Ecto neural progenitor cell (in vitro differentiated cells): ENCODE results near the gene EXT2.
A peak's percentile ranks its signal among the peaks of the same experiment; 100 is the strongest.

ENCODE experiments used
- DNase-seq: peaks from one replicate; pipeline ENCODE4 v3.0.0-alpha.2; 2018; ENCODE audit warnings: low spot score

Gene EXT2

DNA sequence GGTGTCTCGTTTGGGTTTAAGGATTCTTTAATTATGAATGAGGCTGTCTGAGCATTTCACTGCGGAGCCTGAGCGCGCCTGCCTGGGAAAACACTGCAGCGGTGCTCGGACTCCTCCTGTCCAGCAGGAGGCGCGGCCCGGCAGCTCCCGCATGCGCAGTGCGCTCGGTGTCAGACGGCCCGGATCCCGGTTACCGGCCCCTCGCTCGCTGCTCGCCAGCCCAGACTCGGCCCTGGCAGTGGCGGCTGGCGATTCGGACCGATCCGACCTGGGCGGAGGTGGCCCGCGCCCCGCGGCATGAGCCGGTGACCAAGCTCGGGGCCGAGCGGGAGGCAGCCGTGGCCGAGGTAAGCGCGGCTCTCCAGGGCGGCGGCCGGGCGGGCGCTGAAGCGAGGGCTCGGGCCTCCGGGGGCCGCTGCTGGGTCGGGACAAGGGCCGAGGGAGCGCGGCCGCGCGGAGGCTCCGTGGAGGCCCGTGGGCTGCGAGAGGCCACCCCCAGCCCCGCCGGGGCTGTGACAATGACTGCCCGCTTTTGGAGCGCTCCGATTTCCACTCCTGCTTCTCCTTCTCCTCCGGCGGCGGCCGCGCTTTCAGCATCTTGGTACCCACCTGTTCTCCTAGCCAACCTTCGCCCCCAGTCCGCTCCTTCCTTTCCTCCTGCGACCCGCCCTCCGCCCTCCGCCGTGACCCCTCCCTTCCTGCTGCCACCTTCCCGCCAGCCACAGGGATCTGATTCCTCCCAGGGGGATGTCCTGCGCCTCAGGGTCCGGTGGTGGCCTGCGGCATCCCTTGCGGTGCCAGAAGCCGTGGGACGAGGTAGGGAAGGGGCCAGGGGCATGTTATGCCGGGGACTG, at the start of gene EXT2:
TSS of gene EXT2 (plus strand) at position 173 of the 854 bp plus-strand sequence. CDS start 12,035 bp downstream, outside the sequence.
- DNase-seq, result peak; percentile 94

DNA sequence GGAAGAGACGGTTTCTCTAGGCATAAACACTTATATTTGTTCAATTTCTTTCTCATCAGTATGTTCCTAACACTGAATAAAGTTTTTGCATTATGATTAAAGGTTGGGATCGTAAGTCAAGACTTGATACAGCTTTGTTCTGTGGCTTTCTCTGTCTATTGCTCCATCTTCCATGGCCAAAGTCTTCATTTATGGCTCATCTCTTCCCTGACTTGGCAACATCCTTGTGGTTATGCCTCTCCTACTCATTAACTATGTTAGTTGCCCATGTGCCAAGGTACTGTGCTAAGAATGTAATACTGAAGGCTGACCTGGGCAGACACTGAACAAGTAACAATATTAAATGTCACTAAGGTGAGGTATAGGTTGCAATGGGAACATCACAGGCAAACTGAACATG, 49.3 kb upstream of the EXT2 start:
- DNase-seq, result peak; percentile 2

DNA sequence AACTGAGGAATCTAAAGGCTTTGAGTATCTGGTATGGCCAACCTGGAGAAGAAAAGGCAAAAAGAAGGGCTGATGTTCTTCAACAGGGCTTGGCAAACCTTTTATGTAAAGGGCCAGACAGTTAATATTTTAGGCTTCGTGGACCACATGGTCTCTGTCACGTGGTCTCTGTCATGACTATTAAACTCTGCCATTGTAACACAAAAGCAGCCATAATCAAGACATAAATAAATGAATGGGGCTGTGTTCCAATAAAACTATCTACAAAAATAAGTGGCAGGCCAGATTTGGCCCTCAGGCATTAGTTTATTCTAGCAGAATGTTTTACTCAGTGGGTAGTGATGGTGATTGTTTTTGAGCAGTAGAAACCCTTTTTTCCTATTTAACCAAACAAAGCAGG, 48.2 kb upstream of the EXT2 start:
- peak; percentile 3 for DNase-seq

DNA sequence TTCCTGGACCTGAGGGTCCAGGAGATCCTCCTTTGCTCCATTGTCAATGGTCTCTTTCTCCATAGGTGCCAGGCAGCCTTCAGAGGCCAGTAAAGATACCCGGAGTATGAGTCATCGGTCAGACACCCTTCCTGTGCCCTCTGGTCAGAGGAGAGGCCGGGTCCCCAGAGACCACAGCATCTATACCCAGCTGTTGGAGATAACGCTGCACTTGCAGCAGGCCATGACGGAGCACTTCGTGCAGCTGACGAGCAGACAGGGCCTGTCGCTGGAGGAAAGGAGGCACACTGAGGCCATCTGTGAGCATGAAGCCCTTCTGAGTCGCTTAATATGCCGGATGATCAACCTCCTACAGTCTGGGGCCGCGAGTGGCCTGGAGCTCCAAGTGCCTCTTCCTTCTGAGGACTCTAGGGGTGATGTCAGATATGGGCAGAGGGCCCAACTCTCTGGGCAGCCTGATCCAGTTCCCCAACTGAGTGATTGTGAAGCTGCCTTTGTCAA, 47.5 kb upstream of the EXT2 start, which contains the start of gene ACCSL:
TSS of gene ACCSL (plus strand) at position 51 of the 501 bp plus-strand sequence. CDS start at position 107, 56 bp downstream.
- peak; percentile 25 for DNase-seq

DNA sequence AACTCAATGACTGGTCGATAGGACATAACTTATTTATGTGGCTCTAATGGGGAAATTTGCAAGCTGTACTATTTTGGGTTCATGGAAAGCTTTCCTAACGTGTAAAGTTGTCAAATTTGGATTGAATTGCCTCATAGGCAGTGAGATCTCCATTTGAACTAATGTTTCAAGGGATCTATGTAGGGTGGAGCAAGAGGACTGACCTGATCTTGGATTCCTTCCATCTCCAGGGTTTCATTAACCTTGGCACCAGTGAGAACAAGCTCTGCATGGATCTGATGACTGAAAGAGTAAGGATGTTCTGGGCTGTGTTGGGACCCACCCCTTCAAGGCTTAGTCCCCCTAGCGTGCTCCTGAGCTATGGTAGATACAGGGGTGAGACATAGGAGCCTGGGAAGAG, 45.6 kb upstream of the EXT2 start:
- no peak for DNase-seq

DNA sequence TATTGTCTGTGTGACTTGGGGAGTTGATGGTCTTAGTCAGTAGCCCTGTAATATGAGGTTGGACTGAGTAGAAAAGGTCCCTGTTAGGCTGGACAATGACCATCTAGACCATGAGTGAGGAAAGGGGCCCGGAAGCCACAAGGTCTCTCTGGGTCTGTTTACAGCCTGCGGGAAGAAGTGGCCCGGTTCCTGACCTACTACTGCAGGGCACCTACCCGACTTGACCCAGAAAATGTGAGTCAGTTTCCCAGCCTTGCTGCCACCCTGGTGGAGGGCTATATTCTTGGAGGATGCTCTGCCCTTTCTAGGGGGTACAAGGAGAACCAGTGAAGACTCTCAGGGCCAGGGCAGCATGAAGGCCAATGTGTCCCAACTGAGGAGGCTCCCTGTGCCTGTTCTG, 44.3 kb upstream of the EXT2 start:
- no peak for DNase-seq

DNA sequence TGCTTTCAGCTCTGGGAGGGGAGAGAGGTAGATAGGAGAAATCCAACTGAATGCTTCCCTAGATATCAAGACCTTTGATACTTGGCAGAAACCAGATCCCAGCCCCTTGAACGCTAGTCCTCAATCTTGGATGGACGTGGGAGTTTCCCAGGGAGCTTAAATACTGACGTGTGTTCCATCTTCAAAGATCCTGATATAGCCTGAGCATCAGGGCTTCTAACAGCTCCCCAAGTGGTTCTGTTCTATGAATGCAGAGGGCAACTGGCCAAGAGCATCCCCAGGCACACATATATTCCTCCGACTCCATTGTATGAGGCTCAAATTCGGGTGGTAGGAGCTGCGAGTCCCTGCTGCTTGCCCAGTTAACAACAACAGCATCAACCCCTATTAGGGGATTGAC, 38.1 kb upstream of the EXT2 start:
- DNase-seq, result no peak

DNA sequence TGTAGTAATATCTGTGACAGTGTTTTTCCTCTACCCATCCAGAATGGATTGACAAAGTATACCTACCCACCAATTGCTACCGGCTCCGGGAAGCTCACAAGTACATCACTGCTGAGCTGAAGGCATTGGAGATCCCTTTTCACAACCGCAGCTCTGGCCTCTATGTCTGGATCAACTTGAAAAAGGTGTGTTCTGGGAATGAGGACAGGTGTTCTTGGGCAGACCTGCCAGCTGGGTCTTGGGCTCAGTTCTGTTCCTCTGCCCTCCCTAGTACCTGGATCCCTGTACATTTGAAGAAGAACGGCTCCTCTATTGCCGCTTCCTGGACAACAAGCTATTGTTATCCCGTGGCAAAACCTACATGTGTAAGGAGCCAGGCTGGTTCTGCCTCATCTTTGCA, 37.2 kb upstream of the EXT2 start:
- DNase-seq, result no peak

DNA sequence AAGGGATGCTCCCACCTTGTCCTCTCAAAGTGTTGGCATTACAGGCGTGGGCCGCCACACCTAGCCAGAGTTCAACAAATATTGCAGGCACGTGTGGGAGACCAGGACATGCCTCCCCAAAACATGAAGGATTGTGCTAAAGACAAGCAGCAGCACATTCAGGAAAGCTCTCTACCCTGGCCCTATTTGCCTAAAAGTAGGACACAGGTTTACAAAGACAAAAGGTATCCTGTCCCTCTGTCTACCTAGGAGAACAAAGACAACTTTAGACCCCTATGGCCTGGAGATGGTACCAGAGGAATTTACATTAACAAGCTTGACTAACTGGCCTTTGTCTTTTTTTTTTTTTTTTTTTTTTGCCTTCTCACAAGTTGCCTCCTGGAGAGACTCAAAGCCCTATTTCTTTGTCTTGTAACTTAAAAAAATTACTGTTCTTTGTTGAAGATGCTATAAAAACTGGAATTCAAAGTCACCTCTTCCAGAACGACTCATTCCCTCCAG, 30.3 kb upstream of the EXT2 start:
- DNase-seq, result no peak

DNA sequence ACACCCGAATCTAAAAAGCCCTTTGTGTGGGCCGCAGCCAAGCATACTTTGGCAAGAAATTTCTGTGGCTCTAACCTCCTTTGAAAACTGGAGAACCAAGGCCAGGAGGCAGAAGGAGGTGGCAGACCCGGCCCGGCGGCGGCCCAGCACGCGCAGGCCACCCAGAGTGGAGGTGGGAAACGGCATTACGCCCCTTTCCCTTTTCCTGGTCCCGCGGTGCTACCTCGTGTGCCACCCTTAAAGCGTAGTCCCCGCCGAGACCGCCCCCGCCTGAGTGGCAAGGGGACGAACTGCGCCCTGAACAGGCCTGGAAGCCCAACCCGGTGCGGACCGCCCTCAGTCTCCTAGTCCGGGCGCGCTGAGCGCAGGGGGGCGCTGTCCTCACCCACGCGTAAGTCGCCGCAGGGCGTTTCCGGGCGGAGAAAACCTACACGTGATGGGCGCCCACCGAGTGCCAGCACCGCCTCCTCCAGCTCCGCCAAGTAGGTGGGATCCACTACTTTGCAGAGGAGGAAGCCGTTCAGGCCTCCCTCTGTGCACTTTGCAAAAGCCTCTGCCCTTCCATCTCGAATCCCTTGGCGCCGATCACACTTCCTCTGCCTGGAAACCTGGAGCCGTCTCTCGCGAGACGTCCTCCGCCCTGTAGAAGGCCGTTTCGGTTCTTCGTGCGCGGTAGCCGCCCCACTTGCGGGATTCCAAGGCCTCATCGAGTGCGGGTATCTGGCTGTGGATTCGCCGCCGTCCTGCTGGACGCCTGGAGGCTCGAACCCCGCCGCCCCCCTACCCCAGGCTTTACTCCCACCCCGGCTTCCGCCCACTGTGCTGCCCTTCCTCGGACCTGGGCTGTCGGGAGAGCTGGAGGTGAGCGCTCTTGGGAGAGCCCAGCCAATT, 29.4 kb upstream of the EXT2 start, which contains the start of gene ACCS:
TSS of gene ACCS (plus strand) at position 430 of the 891 bp plus-strand sequence. CDS start 1,358 bp downstream, outside the sequence.
- peak; percentile 93 for DNase-seq

DNA sequence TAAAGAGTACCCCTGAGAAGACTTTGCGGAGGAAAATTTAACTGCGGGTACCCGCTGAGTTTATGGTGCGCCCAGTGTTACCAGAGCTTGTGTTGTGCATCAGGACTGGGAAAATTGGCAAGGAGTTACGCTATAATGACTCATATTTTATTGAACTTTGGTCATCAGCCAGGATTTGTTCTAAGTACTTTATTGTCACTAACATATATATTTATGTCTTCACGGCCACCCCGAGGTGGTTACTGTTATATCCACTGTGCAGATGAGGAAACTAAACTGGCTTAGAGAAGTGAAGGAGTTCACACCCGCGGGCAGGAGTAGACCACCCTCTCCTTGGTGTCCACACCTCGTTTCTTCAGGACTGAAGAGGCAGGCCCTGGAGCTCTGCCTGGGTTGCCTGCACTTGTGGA, 28.7 kb upstream of the EXT2 start:
- no peak for DNase-seq

DNA sequence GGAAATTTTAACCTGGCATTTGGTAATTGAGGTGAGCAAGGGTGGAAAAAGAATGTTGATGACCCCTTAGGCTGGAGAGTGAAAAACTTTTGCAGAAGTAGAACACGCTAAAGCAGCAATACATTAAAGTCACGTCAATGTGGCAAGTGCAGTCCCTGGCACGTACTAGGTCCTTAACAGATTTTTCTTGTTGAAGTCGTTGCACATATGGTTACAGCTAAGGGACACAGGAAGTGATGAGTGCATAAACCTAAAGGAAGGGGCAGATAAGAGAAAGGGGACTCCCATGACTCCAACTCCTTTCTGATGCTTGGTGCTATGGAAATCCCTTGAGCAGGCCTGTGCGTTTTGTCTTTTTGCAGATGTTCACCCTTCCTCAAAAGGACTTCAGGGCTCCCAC, 28.2 kb upstream of the EXT2 start:
- DNase-seq, result no peak

DNA sequence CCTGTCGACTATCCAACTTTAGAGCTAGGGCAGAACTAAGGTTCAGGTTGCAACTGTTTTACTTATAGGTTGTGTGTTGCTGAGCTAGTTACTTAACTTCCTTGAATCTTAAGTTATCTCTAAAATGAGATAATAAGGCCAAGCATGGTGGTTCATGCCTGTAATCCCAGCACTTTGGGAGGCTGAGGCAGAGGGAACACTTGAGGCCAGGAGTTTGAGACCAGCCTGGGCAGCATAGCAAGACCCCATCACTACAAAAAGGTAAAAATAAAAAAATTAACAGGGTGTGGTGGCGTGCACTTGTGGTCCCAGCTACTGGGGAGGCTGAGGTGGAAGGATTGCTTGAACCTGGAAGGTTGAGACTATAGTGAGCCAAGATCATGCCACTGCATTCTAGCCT, 27.3 kb upstream of the EXT2 start:
- DNase-seq, result no peak

DNA sequence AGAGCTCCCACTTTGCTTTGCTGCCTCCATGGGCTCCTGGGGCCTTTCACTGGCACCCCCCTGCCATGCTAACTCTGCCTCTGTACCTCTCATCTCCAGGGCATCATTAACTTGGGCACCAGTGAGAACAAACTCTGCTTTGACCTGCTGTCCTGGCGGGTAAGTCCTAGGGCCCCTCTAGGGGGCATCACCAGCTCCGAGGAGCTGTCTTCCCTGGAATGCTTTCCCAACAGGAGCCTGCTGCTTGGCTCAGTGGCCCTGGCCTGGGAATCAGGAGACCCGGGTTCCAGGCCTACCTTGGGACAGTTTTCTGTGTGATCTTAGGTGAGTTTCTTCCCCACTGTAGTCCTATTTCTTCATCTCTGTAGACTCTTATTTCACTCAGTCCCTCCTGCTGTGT, 24.3 kb upstream of the EXT2 start:
- DNase-seq, result no peak

DNA sequence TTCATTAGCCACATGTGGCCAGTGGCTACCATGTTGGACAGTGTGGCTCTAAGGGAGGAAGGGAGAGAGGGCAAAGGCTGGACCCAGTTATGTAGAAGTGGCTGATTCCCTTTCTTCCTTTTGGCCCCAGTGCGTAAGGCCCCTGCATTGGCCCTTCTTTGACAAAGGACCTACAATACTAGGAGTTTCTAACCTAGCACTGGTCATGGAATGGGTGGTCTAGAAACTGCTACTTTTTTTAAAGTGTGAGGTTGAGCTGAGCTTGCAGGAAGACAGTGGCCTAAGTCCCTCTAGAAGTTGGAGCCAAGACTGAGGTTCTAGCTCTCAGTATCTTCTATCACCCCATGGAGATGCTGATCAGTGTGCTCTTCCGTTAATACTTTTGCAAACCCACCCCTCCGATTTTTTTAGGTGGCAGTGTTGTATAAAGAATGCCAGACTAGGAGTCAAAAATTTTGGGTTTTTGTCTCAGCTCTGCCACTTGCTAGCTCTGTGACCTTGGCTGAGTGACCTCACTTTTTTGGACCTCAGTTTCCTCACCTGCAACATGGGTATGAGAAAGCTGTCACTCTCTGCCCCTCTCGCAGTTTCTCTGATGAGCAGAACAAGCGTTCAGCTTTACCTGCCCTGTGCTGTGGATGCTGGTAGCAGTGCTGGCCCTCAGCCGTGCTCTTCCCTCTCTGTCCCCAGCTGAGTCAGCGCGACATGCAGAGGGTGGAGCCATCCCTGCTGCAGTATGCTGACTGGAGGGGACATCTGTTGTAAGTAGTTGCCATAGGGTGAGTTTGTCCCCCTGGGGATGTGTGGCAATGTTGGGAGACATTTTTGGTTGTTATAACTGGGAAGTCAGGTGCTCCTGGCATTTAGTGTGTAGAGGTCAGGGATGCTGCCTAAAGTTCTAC, 22.5 kb upstream of the EXT2 start:
- no peak for DNase-seq

DNA sequence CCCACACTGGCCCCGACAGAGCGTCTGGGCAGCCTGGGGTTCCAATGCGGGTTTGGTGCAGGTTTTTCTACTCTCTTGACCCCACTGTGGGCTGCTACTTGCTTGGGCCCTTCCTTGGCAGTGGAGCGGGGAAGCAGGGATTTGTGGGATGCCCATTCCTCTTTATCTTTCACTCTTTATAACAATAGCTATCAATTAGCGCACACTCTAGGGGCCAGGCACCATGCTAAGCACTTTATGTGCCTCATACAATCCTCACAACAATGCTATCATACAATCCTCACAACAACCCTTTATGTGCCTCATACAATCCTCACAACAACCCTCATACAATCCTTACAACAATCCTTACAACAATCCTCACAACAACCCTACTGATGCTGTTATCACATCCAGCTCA, 16.7 kb upstream of the EXT2 start:
- no peak for DNase-seq

DNA sequence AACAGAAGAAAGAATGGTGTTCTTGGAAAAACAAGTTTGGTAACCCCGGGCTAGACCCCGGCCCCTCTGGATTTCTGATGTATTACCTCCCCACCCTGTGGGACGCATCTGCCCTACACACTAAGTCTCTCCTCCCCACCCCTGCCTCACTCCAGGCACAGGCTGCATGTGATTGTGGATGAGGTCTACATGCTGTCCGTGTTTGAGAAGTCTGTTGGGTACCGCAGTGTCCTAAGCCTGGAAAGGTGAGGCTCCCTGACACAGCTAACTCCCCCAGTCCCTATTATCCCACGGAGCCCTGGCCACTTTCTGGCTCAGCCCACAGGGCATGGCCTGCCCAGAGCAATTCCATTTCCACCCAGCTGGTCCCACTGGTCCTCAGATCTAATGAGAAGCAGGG, 16.1 kb upstream of the EXT2 start:
- DNase-seq, result no peak

DNA sequence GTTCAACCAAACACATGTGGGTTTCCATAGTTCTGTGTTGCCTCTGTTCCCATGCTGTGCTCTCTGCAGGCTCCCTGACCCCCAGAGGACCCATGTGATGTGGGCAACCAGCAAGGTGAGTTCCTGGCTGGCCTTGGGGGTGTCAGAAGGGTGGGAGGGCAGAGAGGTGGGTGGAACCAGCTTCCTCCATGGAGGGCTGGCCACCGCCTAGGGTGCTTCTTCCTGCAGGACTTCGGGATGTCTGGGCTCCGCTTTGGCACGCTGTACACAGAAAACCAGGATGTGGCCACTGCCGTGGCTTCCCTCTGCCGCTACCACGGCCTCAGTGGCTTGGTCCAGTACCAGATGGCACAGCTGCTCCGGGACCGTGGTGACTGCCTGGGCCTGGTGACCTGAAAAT, 14.5 kb upstream of the EXT2 start:
- peak; percentile 19 for DNase-seq

DNA sequence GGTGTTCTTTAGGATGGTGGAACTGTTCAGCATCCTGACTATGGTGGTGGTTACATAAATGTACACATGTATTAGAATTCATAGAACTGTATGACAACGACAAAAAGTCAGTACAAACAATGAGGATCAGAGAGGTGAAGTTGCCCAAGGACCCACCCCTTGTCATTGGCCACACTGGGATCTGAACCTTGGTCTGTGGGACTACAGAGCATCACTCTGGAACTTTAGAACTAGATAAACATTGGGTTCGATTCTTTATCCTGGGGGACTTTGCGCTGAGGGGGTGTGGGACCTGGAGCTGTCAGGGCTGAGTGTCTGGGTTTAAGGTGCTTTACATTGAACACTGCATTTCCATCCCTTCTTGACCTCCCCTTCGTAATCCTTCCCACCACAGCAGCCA, 12.8 kb upstream of the EXT2 start:
- no peak for DNase-seq

DNA sequence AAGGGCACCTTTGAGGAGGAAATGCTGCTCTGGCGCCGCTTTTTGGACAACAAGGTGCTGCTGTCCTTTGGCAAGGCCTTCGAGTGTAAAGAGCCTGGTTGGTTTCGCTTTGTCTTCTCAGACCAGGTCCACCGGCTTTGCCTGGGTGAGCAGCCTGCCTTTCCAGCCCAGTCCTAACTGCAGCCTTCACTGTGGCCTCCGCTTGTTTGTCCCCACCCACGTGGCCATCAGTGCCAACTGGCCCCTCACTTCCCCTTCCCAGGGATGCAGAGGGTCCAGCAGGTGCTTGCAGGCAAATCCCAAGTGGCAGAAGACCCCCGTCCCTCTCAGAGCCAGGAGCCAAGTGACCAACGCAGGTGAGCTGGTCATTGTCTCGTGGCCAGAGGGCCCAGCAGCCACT, 12.0 kb upstream of the EXT2 start:
- DNase-seq, result no peak

DNA sequence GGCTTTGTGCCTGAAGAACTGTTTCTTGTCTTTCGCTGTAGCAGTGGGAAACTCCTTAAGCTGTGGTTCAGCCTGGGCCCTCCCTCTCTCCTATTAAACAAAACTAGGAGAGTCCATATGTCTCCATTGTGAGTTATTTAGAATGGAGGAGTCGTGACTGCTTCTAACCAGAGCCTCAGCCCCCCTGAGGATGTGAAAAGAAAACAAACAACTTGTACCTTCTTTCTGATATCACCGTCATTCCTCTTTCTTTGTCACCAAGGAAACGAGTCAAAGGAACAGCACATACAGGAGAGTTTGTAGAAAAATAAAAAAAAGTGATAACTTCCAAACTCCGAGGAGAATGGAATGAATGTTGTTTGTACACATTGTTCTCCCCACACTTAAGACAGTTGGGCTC, 11.6 kb upstream of the EXT2 start:
- DNase-seq, result no peak
